HG03045 (cell line): ENCODE data around the gene PITPNM2.

Source experiments
- ATAC-seq: cut with Tn5 transposase; IDR thresholded peaks from one replicate; pipeline ENCODE4 v1.9.1; 2021; ENCODE audit warnings: mild to moderate bottlenecking, moderate library complexity; ENCODE audit not compliant: unreplicated experiment

PITPNM2 gene

GRCh38 chr12:123150744-123151456 is at the start of gene PITPNM2:
Gene PITPNM2, minus strand, starts transcription at chr12:123151090. Its CDS starts 116,500 bp downstream, at chr12:123034590.
- peak; percentile 66 for ATAC-seq

DNA sequence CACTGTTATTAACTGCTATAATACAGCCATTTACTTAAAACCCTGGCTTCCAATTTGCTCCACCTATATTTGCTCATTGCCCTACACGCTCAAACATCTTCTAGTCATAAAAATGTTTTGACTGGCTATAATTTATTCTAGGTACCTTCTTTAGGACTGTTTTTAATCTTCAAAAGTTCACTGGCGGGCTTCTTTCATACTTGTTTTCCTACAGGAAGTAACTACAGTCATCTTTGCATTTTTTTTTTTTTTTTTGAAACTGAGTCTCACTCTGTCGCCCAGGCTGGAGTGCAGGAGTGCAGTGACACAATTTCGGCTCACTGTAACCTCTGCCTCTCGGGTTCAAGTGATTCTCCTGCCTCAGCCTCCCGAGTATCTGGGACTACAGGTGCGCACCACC is 49.5 kb upstream of the PITPNM2 start:
- ATAC-seq: no peak

GRCh38 chr12:123199936-123200335 is 49.0 kb upstream of the PITPNM2 start:
- ATAC-seq: no peak

GRCh38 chr12:123187637-123188036 is 36.7 kb upstream of the PITPNM2 start:
- ATAC-seq: no peak

GRCh38 chr12:123180171-123180570 is 29.3 kb upstream of the PITPNM2 start:
- no peak for ATAC-seq

DNA sequence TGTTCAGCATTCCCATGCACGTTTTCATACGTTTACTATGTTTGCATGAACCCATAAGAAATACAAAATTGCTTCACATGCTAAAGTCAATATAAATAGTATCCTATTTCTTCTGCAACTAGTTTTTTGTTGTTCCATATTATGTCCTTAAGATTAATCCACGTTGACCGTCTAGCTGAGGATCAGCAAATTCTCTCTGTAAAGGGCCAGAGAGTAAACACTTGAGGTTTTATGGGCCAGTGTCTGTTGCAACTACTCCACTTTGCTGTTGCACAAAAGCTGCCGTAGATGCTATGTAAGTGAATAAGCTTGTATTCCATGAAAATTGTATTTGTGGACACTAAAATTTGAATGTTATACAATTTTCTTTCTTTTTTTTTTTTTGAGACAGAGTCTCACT is 21.1 kb upstream of the PITPNM2 start:
- ATAC-seq: no peak

DNA sequence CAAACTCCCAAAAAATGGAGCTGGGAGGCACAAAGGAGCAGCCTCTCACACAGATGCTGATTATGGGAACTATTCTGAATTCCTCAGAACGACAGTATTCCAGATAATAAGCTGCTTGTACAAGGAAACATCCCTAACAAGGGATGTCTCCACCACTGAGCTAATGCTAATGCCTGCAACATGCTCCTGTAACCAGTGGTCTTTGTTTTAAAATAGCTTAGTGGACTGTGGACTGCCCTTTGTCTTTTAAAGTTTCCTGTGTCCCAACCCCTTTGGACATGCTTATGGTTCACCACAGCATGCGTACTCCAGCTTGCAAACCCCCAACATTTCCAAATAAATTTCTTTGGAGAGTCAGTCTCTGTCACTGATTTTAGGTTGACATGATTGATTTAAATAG is 16.4 kb upstream of the PITPNM2 start:
- ATAC-seq: no peak

DNA sequence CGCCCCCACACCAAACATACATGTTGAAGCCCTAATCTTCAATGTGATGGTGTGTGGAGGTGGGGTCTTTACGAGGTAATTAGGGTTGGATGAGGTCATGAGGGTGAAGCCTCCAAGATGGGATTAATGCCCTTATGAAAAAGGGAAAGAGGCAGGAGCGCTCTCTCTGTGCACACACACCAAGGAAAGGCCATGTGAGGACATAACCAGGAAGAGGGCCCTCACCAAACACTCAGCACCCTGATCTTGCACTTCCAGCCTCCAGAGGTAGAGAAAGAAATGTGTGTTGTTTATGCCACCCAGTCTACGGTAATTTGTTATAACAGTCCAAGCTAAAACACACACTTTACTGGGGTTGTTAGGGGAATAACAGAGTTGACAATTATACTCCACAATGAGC is 14.6 kb upstream of the PITPNM2 start:
- ATAC-seq: no peak

- no peak for ATAC-seq
These were observed 13.9 kb upstream of the PITPNM2 start for GRCh38 chr12:123164710-123165261.

DNA sequence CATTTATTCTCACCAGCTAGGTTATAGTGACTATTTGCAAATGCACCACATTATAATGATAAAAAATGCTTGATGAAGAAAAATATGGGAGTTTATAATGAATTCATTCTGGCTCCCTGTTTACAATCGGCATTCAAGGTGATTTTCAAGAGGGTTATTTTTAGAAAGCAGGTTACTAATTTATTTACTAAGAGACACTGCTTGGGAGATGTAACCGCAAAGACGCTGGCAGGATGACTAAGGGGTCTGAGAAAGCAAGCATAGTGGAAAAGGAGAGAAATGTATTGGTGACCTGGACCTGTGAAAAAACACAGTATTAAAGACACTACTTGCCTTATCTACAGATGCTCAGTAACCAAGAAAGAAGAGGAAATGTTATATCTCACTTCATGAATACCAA is 13.3 kb upstream of the PITPNM2 start:
- no peak for ATAC-seq

GRCh38 chr12:123163227-123163626 is 12.3 kb upstream of the PITPNM2 start:
- no peak for ATAC-seq

GRCh38 chr12:123160801-123161487 is 10.1 kb upstream of the PITPNM2 start:
- no peak for ATAC-seq

DNA sequence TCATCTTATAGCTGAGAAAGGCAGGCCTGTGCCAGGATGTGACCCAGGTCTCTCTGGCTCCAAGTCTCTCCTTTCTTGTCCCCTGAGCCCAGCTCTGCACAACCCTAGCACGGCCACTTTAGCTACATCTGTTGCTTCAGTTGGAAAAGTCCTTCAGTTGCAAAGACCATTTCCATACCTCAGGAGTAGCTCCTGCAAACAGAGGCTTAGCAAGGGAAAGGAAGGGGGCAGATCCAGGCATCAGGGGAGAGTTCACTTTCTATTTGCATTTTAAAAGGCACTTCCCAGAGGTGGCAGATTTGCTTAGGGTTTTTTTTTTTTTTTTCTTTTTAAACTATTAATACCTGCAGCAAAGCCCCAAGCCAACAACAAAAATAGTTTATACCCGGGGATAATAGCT is 3.0 kb upstream of the PITPNM2 start:
- ATAC-seq: no peak

DNA sequence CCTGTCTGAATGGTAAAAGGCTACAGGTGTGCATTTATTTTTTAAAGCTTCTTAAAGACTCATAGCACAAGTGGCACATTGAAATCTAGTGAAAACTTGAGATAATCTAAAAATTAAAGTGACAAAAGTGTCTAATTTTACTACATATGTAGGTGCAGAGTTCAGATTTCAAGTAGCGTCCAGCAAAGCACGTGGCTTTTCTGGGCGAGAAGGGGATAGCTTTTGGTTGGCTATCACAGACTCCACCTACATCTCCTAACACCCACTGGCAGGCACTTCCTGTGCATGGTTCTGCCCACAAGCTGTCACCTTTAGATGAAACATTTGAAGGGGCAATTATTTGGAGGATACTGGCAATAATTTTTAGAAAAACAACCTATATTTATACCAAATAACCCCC is 1.9 kb upstream of the PITPNM2 start:
- no peak for ATAC-seq

GRCh38 chr12:123151457-123152454 is 866 bp upstream of the PITPNM2 start:
- ATAC-seq: no peak

DNA sequence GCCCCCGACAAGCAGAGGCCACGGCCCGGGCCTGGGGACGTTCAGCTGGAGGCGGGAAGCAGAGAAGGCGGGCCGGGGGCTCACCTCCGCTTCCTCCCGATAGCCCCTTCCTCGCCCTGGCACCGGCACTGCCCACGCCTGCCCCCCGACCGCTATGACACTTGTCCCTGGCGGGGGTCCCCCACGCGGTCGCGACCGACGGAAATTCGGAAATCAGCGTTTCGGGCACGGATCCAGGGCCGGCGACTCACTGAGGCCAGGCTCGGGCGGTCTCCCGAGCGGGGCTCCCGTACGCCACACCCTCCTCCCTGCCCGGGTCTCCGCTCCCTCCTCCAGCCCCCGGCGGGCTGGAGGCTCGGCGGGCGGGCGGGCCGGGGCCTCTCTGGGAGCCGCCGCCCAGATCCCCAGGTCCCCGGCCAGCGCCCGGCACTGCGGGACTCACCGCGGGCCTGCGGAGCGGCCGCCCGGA is 581 bp downstream of the PITPNM2 start:
- peak; percentile 13 for ATAC-seq

DNA sequence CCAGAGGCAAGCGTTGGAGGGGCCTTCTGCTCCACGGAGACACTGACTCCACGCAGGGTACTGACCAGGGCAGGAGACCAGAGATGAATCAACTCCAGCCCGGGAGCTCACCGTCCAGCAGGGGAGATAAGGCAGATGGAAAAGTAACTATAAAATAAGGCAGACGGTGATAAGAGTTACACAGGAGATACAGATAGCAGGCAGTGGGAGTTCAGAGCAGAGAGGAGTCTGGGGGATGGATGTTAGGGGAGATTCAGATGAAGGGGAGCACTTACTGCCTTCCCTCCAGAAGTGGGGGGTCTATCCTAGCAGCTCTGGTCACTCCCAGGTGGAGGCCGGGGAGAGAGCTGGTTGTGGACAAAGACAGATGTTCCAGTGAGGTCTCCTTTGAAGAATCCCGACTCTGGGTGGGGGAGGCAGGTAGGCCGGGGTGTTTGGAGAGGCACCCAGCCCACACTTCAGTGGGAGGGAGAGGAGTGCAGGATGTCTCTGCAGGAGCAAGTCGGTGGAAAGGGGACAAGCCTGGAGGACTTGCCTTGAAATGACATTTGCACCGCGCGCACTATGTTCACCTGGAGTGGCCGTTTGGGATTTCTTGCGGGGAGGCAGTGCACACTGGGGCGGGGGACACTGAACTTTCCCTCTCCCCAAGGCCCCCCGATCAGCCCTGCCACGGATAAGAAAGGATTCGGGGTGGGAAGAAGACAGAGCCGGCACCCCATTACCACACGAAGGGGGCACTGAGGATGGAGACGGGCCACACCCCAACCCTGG is 1.2 kb downstream of the PITPNM2 start:
- ATAC-seq: no peak

DNA sequence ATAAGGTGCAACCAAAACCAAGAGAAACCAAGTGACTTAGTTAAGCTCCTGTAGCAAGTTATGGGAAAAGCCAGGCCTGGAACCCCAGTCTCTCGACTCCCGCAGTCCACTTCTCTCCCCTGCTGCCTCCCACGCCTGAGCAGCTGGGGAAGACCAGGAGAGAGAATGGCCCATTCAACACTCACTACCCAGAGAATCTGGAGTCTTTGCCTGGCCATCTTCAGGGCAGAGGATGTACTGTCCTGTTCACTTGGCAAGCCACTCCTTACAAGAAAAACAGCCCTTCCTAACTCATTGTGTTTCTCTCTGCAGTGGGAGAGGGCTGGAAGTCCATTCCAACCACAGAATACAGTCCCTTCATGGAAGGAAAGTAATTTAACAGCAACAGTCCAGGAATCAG is 1.8 kb downstream of the PITPNM2 start:
- no peak for ATAC-seq

GRCh38 chr12:123148655-123149054 is 2.2 kb downstream of the PITPNM2 start:
- no peak for ATAC-seq

DNA sequence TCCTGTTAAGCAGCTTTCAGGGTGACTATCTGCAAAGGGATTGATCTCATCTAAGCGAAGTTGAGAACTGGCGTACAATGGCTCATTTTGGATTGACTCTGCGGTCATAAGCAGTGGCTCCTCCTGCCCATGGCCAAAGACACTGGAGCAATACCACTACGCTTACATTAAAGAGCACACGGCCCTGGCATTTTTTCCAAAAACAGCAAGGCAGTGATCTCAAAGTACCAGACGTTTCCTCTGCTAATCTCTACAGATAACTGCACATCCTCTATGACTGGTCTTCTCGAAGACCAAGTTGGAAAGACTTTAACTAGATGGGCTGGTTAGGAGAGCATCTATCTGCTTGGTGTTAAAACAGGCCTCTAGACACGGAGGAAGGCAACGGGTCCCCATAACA is 2.7 kb downstream of the PITPNM2 start:
- no peak for ATAC-seq
